H1 (cell line): Measurements from ENCODE around the gene BATF2. TPM values are rescaled to one million over a fixed set of nuclear protein-coding genes. Genes with fewer than 3 reads are reported as not detected.

Experiments
- CTCF ChIA-PET: fragments of 300-600 bp; sonication (Branson Sonifier 250); formaldehyde crosslinking; loops from one replicate; lab custom pipeline; 2021; ENCODE audit not compliant: partially characterized antibody; lab: Charles Lee
- POLR2A ChIA-PET: fragments of 300-600 bp; sonication (Branson Sonifier 250); formaldehyde crosslinking; loops from one replicate; lab custom pipeline; 2021; ENCODE audit warnings: inconsistent platforms; ENCODE audit not compliant: partially characterized antibody; lab: Charles Lee
- DNase-seq, 2 experiments: peaks; one replicate each; pipeline versions ENCODE4 v3.0.0 to v3.0.0-alpha.2; 2010 to 2022; ENCODE audit warnings: low spot score in 2 of 2, low read depth in 1 of 2, mixed read lengths in 1 of 2
- FAIRE-seq: peaks from 2 replicates; lab custom pipeline; 2011; peaks lifted over from hg19 to GRCh38; lab: Jason Lieb, UNC
- H2AFZ ChIP-seq: 2 replicates; pipeline ENCODE4 v1.8.1; 2012; ENCODE audit warnings: low read length, inconsistent platforms
- H2AK5ac ChIP-seq: 2 replicates; pipeline ENCODE4 v1.6.1; 2013; ENCODE audit warnings: low read depth, low read length
- H2BK120ac ChIP-seq: replicated peaks from 2 replicates; pipeline ENCODE3; 2013; ENCODE audit warnings: low read depth, low read length, inconsistent platforms
- H2BK12ac ChIP-seq: 2 replicates; pipeline ENCODE4 v1.6.1; 2013; ENCODE audit warnings: low read depth, low read length
- H2BK15ac ChIP-seq: 2 replicates; pipeline ENCODE4 v1.6.1; 2013; ENCODE audit warnings: low read length
- H2BK20ac ChIP-seq: 2 replicates; pipeline ENCODE4 v1.6.1; 2013; ENCODE audit warnings: low read length
- H2BK5ac ChIP-seq: 2 replicates; pipeline ENCODE4 v1.6.1; 2013; ENCODE audit warnings: low read depth, low read length
- H3K14ac ChIP-seq: 2 replicates; pipeline ENCODE4 v1.6.1; 2013; ENCODE audit warnings: inconsistent platforms; ENCODE audit not compliant: insufficient read length
- H3K18ac ChIP-seq: 2 replicates; pipeline ENCODE4 v1.6.1; 2013; ENCODE audit warnings: low read length; ENCODE audit errors: extremely low read depth
- H3K23ac ChIP-seq: 2 replicates; pipeline ENCODE4 v1.6.1; 2013; ENCODE audit warnings: inconsistent platforms; ENCODE audit not compliant: insufficient read length
- H3K23me2 ChIP-seq: 2 replicates; pipeline ENCODE4 v1.6.1; 2013; ENCODE audit warnings: low read depth, low read length
- H3K27ac ChIP-seq: 2 replicates; pipeline ENCODE4 v1.6.1; 2011; ENCODE audit warnings: low read depth, low read length, inconsistent platforms
- H3K27me3 ChIP-seq, 4 experiments: replicated peaks in 1 of 4; 1 replicate in 1 of 4; 2 replicates in 3 of 4; pipeline versions ENCODE4 v1.6.1 to v1.8.1; 2011 to 2013; ENCODE audit warnings: low read length in 3 of 4, mild to moderate bottlenecking in 3 of 4, inconsistent platforms in 2 of 4, mixed read lengths in 2 of 4, moderate library complexity in 1 of 4; ENCODE audit not compliant: control insufficient read depth in 3 of 4, insufficient read depth in 3 of 4; ENCODE audit errors: extremely low read depth in 1 of 4
- H3K36me3 ChIP-seq, 4 experiments: 2 replicates each; pipeline versions ENCODE4 v1.6.1 to v1.8.1; 2011 to 2013; ENCODE audit warnings: mild to moderate bottlenecking in 4 of 4, low read length in 3 of 4, moderate library complexity in 2 of 4, control low read depth in 1 of 4, inconsistent platforms in 1 of 4; ENCODE audit not compliant: insufficient read depth in 4 of 4, control insufficient read depth in 2 of 4
- H3K4ac ChIP-seq: replicated peaks from 2 replicates; pipeline ENCODE3; 2013; ENCODE audit warnings: low read length, low read depth, mixed read lengths, inconsistent platforms; ENCODE audit not compliant: insufficient read length
- H3K4me1 ChIP-seq, 4 experiments: replicated peaks in 1 of 4; 1 replicate in 1 of 4; 2 replicates in 3 of 4; pipeline versions ENCODE4 v1.6.1 to v1.8.1; 2011 to 2013; ENCODE audit warnings: low read length in 3 of 4, inconsistent platforms in 2 of 4, mixed read lengths in 1 of 4; ENCODE audit not compliant: insufficient read depth in 4 of 4, control insufficient read depth in 3 of 4
- H3K4me2 ChIP-seq, 2 experiments: 2 replicates each; pipeline versions ENCODE4 v1.6.1 to v1.8.1; 2011 to 2013; ENCODE audit warnings: low read depth in 2 of 2, low read length in 2 of 2, control low read depth in 1 of 2, inconsistent platforms in 1 of 2, mild to moderate bottlenecking in 1 of 2; ENCODE audit not compliant: insufficient read depth in 1 of 2
- H3K4me3 ChIP-seq, 4 experiments: fragments of 200-600, 300-600 bp in 1 of 4; sonication (generic), shearing (Covaris generic), sonication (Bioruptor Twin) in 1 of 4; 2 replicates each; pipeline versions ENCODE4 v1.5.1 to v1.8.1; 2011 to 2016; ENCODE audit warnings: low read length in 4 of 4, low read depth in 3 of 4, control low read depth in 2 of 4, inconsistent platforms in 2 of 4, mild to moderate bottlenecking in 2 of 4, mixed read lengths in 1 of 4, moderate library complexity in 1 of 4; ENCODE audit not compliant: insufficient read depth in 2 of 4; ENCODE audit errors: extremely low read depth in 1 of 4
- H3K56ac ChIP-seq: replicated peaks from 2 replicates; pipeline ENCODE3; 2013; ENCODE audit warnings: low read depth, mild to moderate bottlenecking, mixed read lengths, low read length, inconsistent platforms; ENCODE audit not compliant: insufficient read length
- H3K79me1 ChIP-seq: 2 replicates; pipeline ENCODE4 v1.6.1; 2013; ENCODE audit warnings: low read depth, low read length, control low read depth
- H3K79me2 ChIP-seq, 2 experiments: 2 replicates each; pipeline versions ENCODE4 v1.6.1 to v1.8.1; 2012 to 2013; ENCODE audit warnings: low read length in 2 of 2, mild to moderate bottlenecking in 2 of 2, inconsistent platforms in 1 of 2; ENCODE audit not compliant: insufficient read depth in 2 of 2, control insufficient read depth in 1 of 2
- H3K9ac ChIP-seq, 4 experiments: replicated peaks in 1 of 4; 1 replicate in 1 of 4; 2 replicates in 3 of 4; pipeline versions ENCODE4 v1.6.1 to v1.8.1; 2011 to 2013; ENCODE audit warnings: low read depth in 3 of 4, low read length in 3 of 4, control low read depth in 2 of 4, mild to moderate bottlenecking in 2 of 4, moderate library complexity in 2 of 4, inconsistent platforms in 1 of 4; ENCODE audit errors: extremely low read depth in 1 of 4
- H3K9me3 ChIP-seq, 2 experiments: 2 replicates each; pipeline versions ENCODE4 v1.6.1 to v1.8.1; 2012 to 2013; ENCODE audit warnings: mild to moderate bottlenecking in 2 of 2, moderate library complexity in 2 of 2, control low read depth in 1 of 2, inconsistent platforms in 1 of 2, low read depth in 1 of 2, low read length in 1 of 2, mixed read lengths in 1 of 2; ENCODE audit not compliant: insufficient read depth in 2 of 2
- H4K20me1 ChIP-seq, 2 experiments: replicated peaks in 1 of 2; 2 replicates each; pipeline versions ENCODE3 to v1.8.1; 2011 to 2013; ENCODE audit warnings: inconsistent platforms in 2 of 2, low read length in 2 of 2, mild to moderate bottlenecking in 1 of 2; ENCODE audit not compliant: insufficient read depth in 2 of 2, control insufficient read depth in 1 of 2
- H4K5ac ChIP-seq: 2 replicates; pipeline ENCODE4 v1.6.1; 2013; ENCODE audit warnings: low read length, low read depth, mixed read lengths, inconsistent platforms; ENCODE audit not compliant: insufficient read length
- H4K8ac ChIP-seq: 2 replicates; pipeline ENCODE4 v1.8.0; 2013; ENCODE audit warnings: mild to moderate bottlenecking, moderate library complexity, low read length, inconsistent platforms; ENCODE audit not compliant: insufficient read depth; ENCODE audit errors: extremely low read depth
- H4K91ac ChIP-seq: replicated peaks from 2 replicates; pipeline ENCODE3; 2013; ENCODE audit warnings: low read length, mixed read lengths, inconsistent platforms; ENCODE audit not compliant: insufficient read length
- ASH2L ChIP-seq: fragments of 200-600, 300-600 bp; sonication (generic); IDR thresholded peaks from one replicate; pipeline ENCODE4 v1.7.1; 2017; ENCODE audit warnings: low read length
- BCL11A ChIP-seq, 2 experiments: IDR thresholded peaks; one replicate each; pipeline ENCODE4 v1.6.1; 2011; ENCODE audit warnings: low read depth in 2 of 2, low read length in 2 of 2, mild to moderate bottlenecking in 2 of 2
- BRCA1 ChIP-seq: IDR thresholded peaks from 2 replicates; pipeline ENCODE4 v1.6.1; 2012; ENCODE audit warnings: low read depth, low read length, improper control_type of control experiment
- CBX5 ChIP-seq: fragments of 300-800, 300-1000 bp; sonication (generic); IDR thresholded peaks from 2 replicates; pipeline ENCODE4 v1.7.1; 2016; ENCODE audit warnings: antibody characterized with exemption, low read length, low read depth
- CREB1 ChIP-seq: IDR thresholded peaks from 2 replicates; pipeline ENCODE4 v1.6.1; 2012; ENCODE audit warnings: inconsistent platforms
- CTBP2 ChIP-seq: IDR thresholded peaks from 2 replicates; pipeline ENCODE4 v1.7.0; 2011; ENCODE audit warnings: borderline replicate concordance, mild to moderate bottlenecking, moderate library complexity, mixed read lengths, low read length; ENCODE audit not compliant: insufficient read depth, insufficient read length
- EZH2 ChIP-seq: fragments of 200-600 bp; sonication (generic); IDR thresholded peaks from 2 replicates; pipeline ENCODE4 v1.7.1; 2012; ENCODE audit warnings: low read depth, mild to moderate bottlenecking, moderate library complexity, low read length, inconsistent platforms; ENCODE audit not compliant: severe bottlenecking
- GTF2F1 ChIP-seq: IDR thresholded peaks from 2 replicates; pipeline ENCODE4 v1.6.1; 2012; ENCODE audit warnings: low read depth, low read length, improper control_type of control experiment, borderline replicate concordance
- SIN3A ChIP-seq, 2 experiments: IDR thresholded peaks in 1 of 2; conservative IDR thresholded peaks in 1 of 2; 2 replicates each; pipeline ENCODE4 v1.6.1; 2011 to 2012; ENCODE audit warnings: low read length in 2 of 2, improper control_type of control experiment in 1 of 2, low read depth in 1 of 2, mild to moderate bottlenecking in 1 of 2
- TCF12 ChIP-seq: IDR thresholded peaks from 2 replicates; pipeline ENCODE4 v1.6.1; 2011; ENCODE audit warnings: low read depth, mild to moderate bottlenecking, low read length
- WGBS, 2 experiments: shearing (Covaris generic) in 1 of 2; methylation state at CpG; one replicate each; pipeline versions ENCODE4 v1.1.6 to v1.1.7; 2013 to 2015; ENCODE audit warnings: low lambda C conversion rate in 2 of 2, mixed read lengths in 2 of 2, inconsistent platforms in 1 of 2, low coverage in 1 of 2, missing lambda C conversion rate in 1 of 2; ENCODE audit not compliant: insufficient replicate concordance in 2 of 2, insufficient coverage in 1 of 2, insufficient read length in 1 of 2; ENCODE audit errors: extremely low coverage in 1 of 2, missing lambda C conversion rate in 1 of 2; 5-methylcytosine and 5-hydroxymethylcytosine counted together
- polyA plus RNA-seq, 7 experiments: library from polyadenylated mRNA; depleted of rRNA in 3 of 7; stranded (reverse) in 5 of 7; unstranded in 2 of 7; fragments of >200 nt in 5 of 7; fragments of 200-250 nt in 2 of 7; gene quantifications; 1 replicate in 5 of 7; 2 replicates in 1 of 7; 4 replicates in 1 of 7; pipeline versions ENCODE4 v1.2.1 to v1.2.3, GENCODE V29; 2011 to 2013; ENCODE audit warnings: missing spikeins in 2 of 7, mixed read lengths in 2 of 7
- total RNA-seq: library from RNA; stranded (reverse); fragmentation: NEBNext Ultra II Directional; extraction: Animal tissue kit (Norgen Biotek cat#: 25700); gene quantifications from 2 replicates; pipeline ENCODE4 v1.2.1, GENCODE V29; 2021

Gene BATF2
- total and polyA plus RNA-seq, 2 of the 8 experiments (the other 6 are each of a cell fraction or from before 2014, with no cell fraction given): 1.4 to 3.1 TPM

GRCh38 chr11:65013130-65013887 is 16.5 kb upstream of the BATF2 start:
- Histone ChIP-seq H3K79me2 (peaks cover 0 to 10% of the 10 kb centered on the region in 2 experiments; a peak in 1 of 4 replicates), H2BK15ac (peak overlapping the region; percentile 54; the same call in 1 of the 2 replicates), H3K9me3 (no peaks in the 10 kb centered on the region), H3K27ac (peak overlapping the region; percentile 88), H3K79me1 (no peaks in the 10 kb centered on the region), H4K91ac (peak overlapping the region; percentile 52), H3K4me3 (peak overlapping the region; percentile 66 to 92 (median 86)), H2BK120ac (no peak overlapping the region), H3K14ac (no peak overlapping the region), H3K9ac (peak overlapping the region in 2 of 4 experiments; percentile 73 to 79; a peak in 4 of 7 replicates), H2AFZ (peak overlapping the region; percentile 1; the same call in 1 of the 2 replicates), H3K56ac (peak overlapping the region; percentile 90), H3K18ac (peak overlapping the region; percentile 89; the same call in 1 of the 2 replicates), H2AK5ac (no peak overlapping the region), H4K8ac (peak overlapping the region; percentile 81), H3K4me1 (peaks cover 0 to 7% (median under 1%) of the 10 kb centered on the region in 4 experiments; a peak in 4 of 7 replicates), H3K23ac (no peak overlapping the region), H2BK5ac (no peak overlapping the region), H3K4ac (peak overlapping the region; percentile 65), H3K27me3 (no peaks in the 10 kb centered on the region), H2BK20ac (no peak overlapping the region), H4K5ac (peak overlapping the region; percentile 86), H2BK12ac (0 out of 2 replicates have a peak overlapping the region, but pooled peaks have one; percentile 71), H3K4me2 (peak overlapping the region; percentile 2 to 92; a peak in 3 of 4 replicates), H3K36me3 (peaks cover 0 to 2% (median under 1%) of the 10 kb centered on the region in 4 experiments; a peak in 2 of 8 replicates), H4K20me1 (peaks cover 3% of the 10 kb centered on the region in 2 experiments), H3K23me2 (peaks cover 2% of the 10 kb centered on the region; the same call in 1 of the 2 replicates)
- DNase-seq (peak; percentile 71 to 93), FAIRE-seq (no peak)
- 19% methylated on average over 22 of the region's 22 CpGs; no CpG with 5 or more reads in 1 of the 2 experiments for WGBS, 2 experiments
- ChIA-PET CTCF (interaction anchor here (0.6 to 6.5 kb wide), 53 partner anchors 8 to 242 kb away, joined by 3 to 48 read pairs (median 4); partner anchors contain the start of genes BATF2, CDCA5, SAC3D1 and SNX15), POLR2A (interaction anchor here (0.7 to 3.7 kb wide), 14 partner anchors 9 to 235 kb away, joined by 3 to 20 read pairs (median 3); partner anchors contain the start of genes BATF2, GPHA2, PPP2R5B and TM7SF2)
- no peak for TF ChIP-seq CTBP2
- TF ChIP-seq EZH2: no peak
- peak; percentile 43; the same call in 1 of the 2 replicates for TF ChIP-seq CREB1
- no peak for TF ChIP-seq BRCA1
- no peak for TF ChIP-seq ASH2L
- no peak for TF ChIP-seq CBX5
- TF ChIP-seq GTF2F1: no peak
- TF ChIP-seq SIN3A (conservative IDR thresholded peaks at IDR 0.05 in 1 of 2, IDR thresholded peaks at IDR 0.05 in 1 of 2; ENCODE audit: low read depth in 1 of 2, low read length in 2 of 2): peak; percentile 57 to 62; a peak in 1 of 4 replicates
- no peak for TF ChIP-seq TCF12
- no peak for TF ChIP-seq BCL11A (IDR thresholded peaks at IDR 0.05; ENCODE audit: low read depth in 2 of 2, low read length in 2 of 2)
